Effector memory CD4-positive, alpha-beta T cell (primary cell): Measurements from ENCODE around the gene COL5A1.
A peak's percentile ranks its signal among the peaks of the same experiment; 100 is the strongest.
"Not testable (repeated sequence)": the region's sequence is repeated elsewhere in the genome, so short reads cannot be mapped to it uniquely, and the experiment has no call there.

ENCODE experiments used
- DNase-seq, 3 donors: peaks; one replicate each; pipeline ENCODE4 v3.0.0-alpha.2; 2020
- H3K27ac ChIP-seq: 2 replicates; pipeline ENCODE4 v1.7.0; 2013; ENCODE audit warnings: mild to moderate bottlenecking, low read length, moderate library complexity; ENCODE audit not compliant: insufficient read depth, poor library complexity, severe bottlenecking
- H3K27me3 ChIP-seq: replicated peaks from 2 replicates; pipeline ENCODE4 v1.7.0; 2013; ENCODE audit warnings: mild to moderate bottlenecking, low read length; ENCODE audit not compliant: insufficient read depth, control insufficient read depth, poor library complexity, severe bottlenecking
- H3K36me3 ChIP-seq: 2 replicates; pipeline ENCODE4 v1.7.0; 2013; ENCODE audit warnings: mild to moderate bottlenecking, low read length, moderate library complexity; ENCODE audit not compliant: control insufficient read depth, insufficient read depth
- H3K4me1 ChIP-seq: 2 replicates; pipeline ENCODE4 v1.7.0; 2013; ENCODE audit warnings: low read length, mild to moderate bottlenecking; ENCODE audit not compliant: control insufficient read depth, insufficient read depth, poor library complexity, severe bottlenecking
- H3K4me3 ChIP-seq: 2 replicates; pipeline ENCODE4 v1.7.0; 2013; ENCODE audit warnings: low read length, low read depth, mild to moderate bottlenecking; ENCODE audit not compliant: insufficient read depth, poor library complexity, severe bottlenecking
- H3K9me3 ChIP-seq: 2 replicates; pipeline ENCODE4 v1.7.0; 2013; ENCODE audit warnings: mild to moderate bottlenecking, low read length, moderate library complexity; ENCODE audit not compliant: control insufficient read depth

COL5A1 gene

DNA sequence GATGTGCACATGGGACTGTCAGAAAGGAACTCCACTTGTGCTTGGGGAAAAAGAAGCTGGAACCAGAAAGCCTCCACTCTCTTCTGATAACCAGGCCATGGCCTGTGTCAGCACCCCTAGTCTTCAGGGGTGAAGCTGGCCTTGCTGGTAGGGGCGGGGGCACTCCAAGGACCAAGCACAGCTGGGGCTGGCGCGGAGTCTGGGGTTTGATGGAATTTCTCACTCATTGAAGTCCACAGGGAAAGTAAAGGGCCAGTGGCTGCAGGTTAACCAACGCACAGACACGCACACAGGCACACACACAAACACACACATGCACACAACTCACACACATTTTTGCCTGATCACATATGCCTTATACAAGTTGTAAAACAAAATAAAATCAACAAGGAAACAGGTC, 1.6 kb upstream of the COL5A1 start:
- H3K36me3 ChIP-seq, result no peaks in the 10 kb centered on the region
- no peaks in the 10 kb centered on the region for H3K4me1 ChIP-seq
- no peaks in the 10 kb centered on the region for H3K27me3 ChIP-seq
- DNase-seq, result no peak
- H3K4me3 ChIP-seq, result no peak overlapping the region
- no peaks in the 10 kb centered on the region for H3K9me3 ChIP-seq
- no peak overlapping the region for H3K27ac ChIP-seq

DNA sequence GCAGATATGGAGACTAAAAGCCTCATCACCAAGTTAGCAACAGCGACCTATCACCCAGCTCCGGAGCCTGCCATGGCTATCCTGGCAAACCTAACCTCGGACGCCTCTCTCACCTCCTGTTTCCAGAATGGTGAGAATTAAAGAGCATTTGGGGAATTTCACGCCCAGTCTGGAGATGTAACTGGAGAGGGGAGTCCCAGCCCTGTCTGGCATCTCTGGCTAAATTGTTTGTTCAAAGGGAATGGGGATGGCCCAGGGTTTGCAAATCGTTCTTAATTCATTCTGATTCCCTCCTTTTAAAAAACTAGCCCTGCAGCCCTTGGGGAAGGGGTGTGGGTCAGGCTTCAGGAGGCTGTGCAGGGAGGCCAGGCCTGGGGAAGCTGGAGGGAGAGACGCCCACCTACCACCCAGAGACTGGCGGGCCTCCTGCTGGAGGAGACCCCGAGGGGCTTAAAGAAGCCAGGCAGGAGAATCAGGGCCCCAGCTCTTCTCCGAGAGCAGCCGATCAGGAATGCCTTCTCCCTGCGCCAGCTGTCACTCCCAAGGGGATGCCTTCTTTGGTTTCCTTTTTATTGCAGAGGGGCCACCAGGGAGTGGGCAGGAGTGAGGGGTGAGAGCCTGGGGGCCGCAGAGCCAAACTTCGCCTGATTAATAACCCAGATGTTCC, 964 bp upstream of the COL5A1 start:
- H3K9me3 ChIP-seq, result no peaks in the 10 kb centered on the region
- H3K27me3 ChIP-seq, result no peaks in the 10 kb centered on the region
- DNase-seq, result no peak
- H3K4me3 ChIP-seq, result no peak overlapping the region
- H3K36me3 ChIP-seq, result no peaks in the 10 kb centered on the region
- no peak overlapping the region for H3K27ac ChIP-seq
- no peaks in the 10 kb centered on the region for H3K4me1 ChIP-seq

DNA sequence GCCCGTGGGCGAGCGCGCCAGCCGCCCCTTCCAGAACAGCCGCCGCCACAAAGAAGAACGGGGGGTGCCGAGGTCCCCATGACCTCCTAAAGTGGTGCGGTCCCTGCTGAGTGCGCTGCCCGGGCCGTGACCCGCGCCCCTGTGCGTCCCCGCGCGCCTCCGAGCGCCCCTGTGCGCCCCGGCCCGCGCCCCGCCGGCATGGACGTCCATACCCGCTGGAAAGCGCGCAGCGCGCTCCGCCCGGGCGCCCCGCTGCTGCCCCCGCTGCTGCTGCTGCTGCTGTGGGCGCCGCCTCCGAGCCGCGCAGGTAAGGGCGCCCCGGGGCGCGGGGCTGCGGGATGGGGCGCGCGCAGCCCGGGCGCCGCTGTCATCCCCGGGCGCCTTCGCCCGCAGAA, 384 bp downstream of the COL5A1 start:
- DNase-seq, result no peak
- no peaks in the 10 kb centered on the region for H3K9me3 ChIP-seq
- H3K27ac ChIP-seq, result no peak overlapping the region
- H3K4me1 ChIP-seq, result no peaks in the 10 kb centered on the region
- H3K4me3 ChIP-seq, result peak overlapping the region; percentile 51
- no peaks in the 10 kb centered on the region for H3K27me3 ChIP-seq
- H3K36me3 ChIP-seq, result no peaks in the 10 kb centered on the region

DNA sequence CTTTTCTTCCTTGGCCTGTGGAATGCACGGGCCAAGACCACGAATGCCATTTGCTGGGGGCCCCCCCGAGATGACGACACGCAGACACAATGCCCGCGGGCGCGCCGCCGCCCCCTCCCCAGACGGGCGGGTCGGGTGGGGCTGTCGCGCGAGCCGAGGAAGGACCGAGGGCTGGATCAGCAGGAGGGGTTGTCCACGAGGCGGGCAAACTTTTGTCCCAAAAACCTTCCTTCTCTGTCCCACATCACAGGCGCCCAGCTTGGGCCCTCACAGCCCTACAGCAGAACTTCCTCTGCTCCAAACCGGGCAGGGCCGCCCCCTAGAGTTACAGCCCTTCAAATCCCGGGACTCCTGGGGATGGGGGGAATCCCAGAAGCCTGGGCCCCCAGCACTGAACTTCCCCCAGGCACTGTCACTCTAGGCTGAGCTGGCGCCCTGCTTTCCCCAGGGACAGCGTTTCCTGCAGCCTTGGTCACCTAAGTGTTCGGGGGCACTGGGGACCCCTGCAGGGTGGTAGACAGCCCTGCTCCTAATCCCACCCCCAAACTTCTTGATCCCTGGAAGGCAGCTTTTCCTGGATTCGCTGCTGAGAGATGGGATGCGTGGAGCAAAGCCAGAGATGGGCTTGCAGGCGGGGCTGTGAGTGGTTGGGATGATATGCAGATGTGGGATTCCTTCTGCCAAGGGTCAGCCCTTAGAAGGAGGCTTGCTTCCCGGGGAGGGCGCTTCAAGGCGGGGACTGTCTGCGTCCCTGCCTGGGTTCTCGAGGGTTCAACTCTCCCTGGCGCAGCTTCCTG, 980 bp downstream of the COL5A1 start:
- H3K36me3 ChIP-seq, result no peaks in the 10 kb centered on the region
- no peaks in the 10 kb centered on the region for H3K9me3 ChIP-seq
- H3K4me3 ChIP-seq, result no peak overlapping the region
- no peaks in the 10 kb centered on the region for H3K27me3 ChIP-seq
- no peak for DNase-seq
- H3K4me1 ChIP-seq, result no peaks in the 10 kb centered on the region
- no peak overlapping the region for H3K27ac ChIP-seq

DNA sequence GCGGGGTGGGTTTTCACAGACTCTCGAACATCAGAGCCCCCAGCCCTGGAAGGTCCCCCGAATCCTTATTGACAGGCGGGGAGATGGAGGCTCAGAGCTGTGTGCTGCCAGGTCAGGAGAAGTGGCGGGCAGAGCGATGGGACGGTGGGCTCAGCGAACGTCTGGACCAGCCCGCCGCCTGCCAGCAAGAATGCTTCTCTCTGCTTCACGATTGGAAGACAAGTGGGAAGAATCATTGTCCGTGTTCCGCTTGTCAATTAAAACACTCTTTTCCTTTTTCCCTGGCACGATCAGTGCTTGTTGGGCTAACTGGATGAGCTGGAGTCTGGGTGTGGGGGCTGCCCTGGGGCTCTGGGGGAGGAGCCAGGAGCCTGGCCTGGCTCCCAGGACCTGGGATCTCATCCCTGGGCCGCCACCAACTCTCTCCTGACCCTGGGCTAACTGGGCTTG, 1.6 kb downstream of the COL5A1 start:
- DNase-seq, result no peak
- no peak overlapping the region for H3K4me3 ChIP-seq
- no peaks in the 10 kb centered on the region for H3K36me3 ChIP-seq
- no peaks in the 10 kb centered on the region for H3K4me1 ChIP-seq
- no peaks in the 10 kb centered on the region for H3K9me3 ChIP-seq
- no peaks in the 10 kb centered on the region for H3K27me3 ChIP-seq
- no peak overlapping the region for H3K27ac ChIP-seq

DNA sequence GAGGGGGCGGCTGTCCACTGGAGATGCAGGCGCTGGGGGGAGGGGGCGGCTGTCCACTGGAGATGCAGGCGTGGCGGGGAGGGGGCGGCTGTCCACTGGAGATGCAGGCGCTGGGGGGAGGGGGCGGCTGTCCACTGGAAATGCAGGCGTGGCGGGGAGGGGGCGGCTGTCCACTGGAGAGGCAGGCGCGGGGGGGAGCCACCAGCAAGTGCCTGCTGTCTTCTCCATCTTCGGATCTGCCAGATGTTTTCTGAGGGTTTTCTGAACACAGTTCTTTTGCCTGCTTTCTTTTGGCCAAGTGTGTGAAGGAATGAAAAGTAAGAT, 2.8 kb downstream of the COL5A1 start:
- not testable (repeated sequence) for H3K36me3 ChIP-seq, DNase-seq, H3K9me3 ChIP-seq, H3K27ac ChIP-seq, H3K4me1 ChIP-seq, H3K27me3 ChIP-seq, H3K4me3 ChIP-seq

DNA sequence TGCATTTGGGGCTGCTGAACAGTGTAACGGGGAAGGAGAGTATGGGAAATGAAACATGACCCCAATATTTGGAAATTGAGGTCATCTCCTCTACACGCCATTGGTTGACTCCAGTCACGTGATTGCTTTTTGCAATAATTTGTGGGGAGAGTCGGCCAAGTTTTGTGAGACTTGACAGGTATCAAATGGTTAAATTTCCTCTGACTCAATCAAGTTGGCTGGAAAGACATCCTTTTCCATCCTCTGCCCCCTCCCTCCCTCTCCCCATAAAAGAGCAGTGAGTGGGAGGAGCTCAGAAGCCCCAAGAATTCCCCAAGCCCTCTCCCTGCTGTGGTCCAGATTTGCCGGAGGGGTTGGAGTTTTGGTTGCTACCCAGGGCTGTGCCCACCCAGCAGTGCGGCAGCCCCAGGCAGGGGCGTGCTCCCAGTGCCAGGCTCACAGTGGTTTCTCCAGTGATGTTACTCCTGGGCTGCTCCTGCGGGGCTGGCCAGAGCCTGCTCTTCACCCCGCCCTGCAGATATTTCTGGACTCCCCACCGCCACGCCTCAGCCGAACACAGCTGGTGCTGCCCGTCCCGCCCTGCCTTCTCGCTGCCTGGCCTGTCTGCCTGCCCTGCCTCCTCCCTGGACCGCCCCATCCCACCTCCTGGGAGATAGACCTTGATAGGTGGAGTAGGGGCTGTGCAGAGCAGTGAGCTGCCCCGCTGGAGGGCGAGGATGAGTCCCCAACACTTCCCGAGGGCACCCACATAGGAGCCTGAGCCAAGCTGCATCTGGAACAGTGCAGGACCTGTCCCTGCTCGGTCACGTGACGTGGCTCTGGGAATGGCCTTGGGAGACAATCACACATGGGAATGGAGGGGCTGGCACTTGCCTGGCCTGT, 3.4 kb downstream of the COL5A1 start:
- Histone ChIP-seq H3K27ac (no peak overlapping the region), H3K9me3 (no peaks in the 10 kb centered on the region), H3K36me3 (no peaks in the 10 kb centered on the region), H3K4me3 (no peak overlapping the region), H3K27me3 (no peaks in the 10 kb centered on the region), H3K4me1 (peaks cover 3% of the 10 kb centered on the region)
- DNase-seq, result no peak

DNA sequence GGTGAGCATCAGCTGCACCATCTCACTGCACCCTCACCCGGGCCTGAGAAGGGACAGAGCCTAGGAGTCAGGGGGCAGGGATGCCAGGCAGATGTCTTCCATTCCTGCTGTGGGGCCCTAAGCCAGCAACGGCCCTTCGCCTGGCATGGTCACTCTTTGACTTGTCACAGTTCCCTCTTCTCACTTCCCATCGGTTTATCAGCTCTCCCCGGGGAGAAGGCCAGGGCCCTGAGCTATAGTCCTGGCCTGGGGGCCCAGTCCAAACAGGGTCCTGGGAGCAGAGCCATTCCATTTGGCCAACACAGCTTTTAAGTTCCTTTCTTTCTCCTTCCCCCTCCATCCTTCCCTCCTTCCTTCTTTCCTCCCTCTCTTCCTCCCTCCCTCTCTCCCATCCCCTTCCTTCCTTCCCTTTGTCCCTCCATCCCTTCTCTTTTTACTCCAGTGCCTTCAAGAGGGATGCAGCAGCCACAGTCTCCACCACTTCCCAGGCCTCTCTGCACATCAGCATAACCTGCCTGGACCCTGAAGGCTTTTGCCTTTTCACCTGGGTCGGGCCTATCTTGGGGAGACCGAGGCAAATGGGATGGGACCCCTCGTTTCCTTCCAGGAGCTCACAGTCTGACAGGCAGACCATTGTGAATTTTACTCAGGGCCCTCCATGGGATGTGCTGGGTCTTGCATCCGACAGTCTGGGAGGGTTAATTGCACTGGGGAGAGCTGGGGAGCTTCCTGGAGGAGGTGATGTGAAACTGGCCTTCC, 4.2 kb downstream of the COL5A1 start:
- Histone ChIP-seq H3K27ac (no peak overlapping the region), H3K4me3 (no peak overlapping the region), H3K27me3 (no peaks in the 10 kb centered on the region), H3K4me1 (peaks cover 3% of the 10 kb centered on the region), H3K36me3 (no peaks in the 10 kb centered on the region), H3K9me3 (no peaks in the 10 kb centered on the region)
- DNase-seq, result no peak

DNA sequence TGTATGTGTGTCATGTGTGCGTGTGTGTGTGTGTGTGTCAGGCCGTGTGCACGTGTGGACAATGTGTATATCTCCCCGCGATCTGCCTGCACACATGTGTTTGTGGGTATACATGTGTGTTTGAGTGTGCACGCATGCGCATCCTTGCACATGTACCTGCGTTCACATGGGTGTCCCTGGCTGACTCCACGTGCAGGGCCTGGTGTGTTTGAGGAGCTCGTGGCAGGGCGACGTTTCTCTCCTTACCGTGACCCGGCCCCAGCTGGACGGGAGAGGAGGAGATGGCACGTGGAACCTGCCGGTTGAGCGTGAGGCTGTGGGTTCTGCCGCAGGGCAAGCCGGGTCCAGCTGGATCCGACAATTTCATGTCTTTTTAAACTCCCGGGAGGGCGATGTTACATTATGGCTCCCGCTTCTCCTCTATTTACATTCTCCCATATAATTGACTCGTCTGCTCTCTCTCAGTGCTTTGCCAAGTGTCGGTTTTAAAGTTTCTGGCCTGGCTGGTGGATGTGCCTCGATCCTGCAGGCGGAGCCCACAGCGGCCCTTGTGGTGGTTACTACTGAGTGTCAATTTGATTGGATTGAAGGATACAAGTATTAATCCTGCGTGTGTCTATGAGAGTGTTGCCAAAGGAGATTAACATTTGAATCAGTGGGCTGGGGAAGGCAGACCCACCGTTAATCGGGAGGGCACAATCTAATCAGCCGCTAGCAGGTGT, 5.9 kb downstream of the COL5A1 start:
- no peaks in the 10 kb centered on the region for H3K36me3 ChIP-seq
- no peaks in the 10 kb centered on the region for H3K27me3 ChIP-seq
- H3K4me1 ChIP-seq, result peaks cover 3% of the 10 kb centered on the region
- H3K4me3 ChIP-seq, result no peak overlapping the region
- no peaks in the 10 kb centered on the region for H3K9me3 ChIP-seq
- no peak for DNase-seq
- no peak overlapping the region for H3K27ac ChIP-seq
